SU-DHL-6 (cell line): ENCODE data around the gene ADAR.

Source experiments
- CTCF ChIP-seq: fragments of 200-600 bp; sonication (generic); IDR thresholded peaks from one replicate; pipeline ENCODE4 v1.5.1; 2017; ENCODE audit warnings: antibody characterized with exemption, mild to moderate bottlenecking, low read length, moderate library complexity; ENCODE audit not compliant: insufficient read depth, poor library complexity, severe bottlenecking
- EZH2phosphoT487 ChIP-seq: fragments of 200-600 bp; sonication (generic), shearing (Covaris generic); conservative IDR thresholded peaks from 2 replicates; pipeline ENCODE4 v1.6.1; 2018; ENCODE audit warnings: mild to moderate bottlenecking, antibody characterized with exemption, low read length, moderate library complexity, mixed read lengths

- TF ChIP-seq CTCF (no peak), EZH2phosphoT487 (no peak)
Observed at GRCh38 chr1:154629675-154630073, 21.7 kb upstream of the ADAR start.
